Hepatocyte (in vitro differentiated cells): ENCODE data around the gene TSR2. TPM values are rescaled to one million over a fixed set of nuclear protein-coding genes. Genes with fewer than 3 reads are reported as not detected.
"Not testable (repeated sequence)": the region's sequence is repeated elsewhere in the genome, so short reads cannot be mapped to it uniquely, and the experiment has no call there.

Source experiments
- DNase-seq: peaks from one replicate; pipeline ENCODE4 v3.0.0-alpha.2; 2016; ENCODE audit warnings: low spot score
- H2AFZ ChIP-seq: fragments of 200-600 bp; sonication (generic); 2 replicates; pipeline ENCODE4 v1.6.0; 2016; ENCODE audit warnings: antibody characterized with exemption, mild to moderate bottlenecking
- H3K27ac ChIP-seq: fragments of 200-600 bp; sonication (generic); 2 replicates; pipeline ENCODE4 v1.5.1; 2016; ENCODE audit warnings: mild to moderate bottlenecking
- H3K27me3 ChIP-seq: fragments of 200-600 bp; sonication (generic); 2 replicates; pipeline ENCODE4 v1.6.1; 2016
- H3K36me3 ChIP-seq: fragments of 200-600 bp; sonication (generic); replicated peaks from 2 replicates; pipeline ENCODE4 v1.5.1; 2016; ENCODE audit warnings: low read depth; ENCODE audit not compliant: insufficient read depth
- H3K4me1 ChIP-seq: fragments of 200-600 bp; sonication (generic); 2 replicates; pipeline ENCODE4 v1.5.1; 2016; ENCODE audit warnings: mild to moderate bottlenecking, moderate library complexity; ENCODE audit not compliant: insufficient read depth
- H3K4me2 ChIP-seq: fragments of 200-600 bp; sonication (generic); 2 replicates; pipeline ENCODE4 v1.6.0; 2016
- H3K4me3 ChIP-seq: fragments of 200-600 bp; sonication (generic); 2 replicates; pipeline ENCODE4 v1.5.1; 2016; ENCODE audit warnings: mild to moderate bottlenecking
- H3K79me2 ChIP-seq: fragments of 200-600 bp; sonication (generic); 2 replicates; pipeline ENCODE4 v1.6.0; 2017; ENCODE audit warnings: mild to moderate bottlenecking
- H3K9me2 ChIP-seq: fragments of 200-600 bp; sonication (generic); replicated peaks from 2 replicates; pipeline ENCODE4 v1.6.0; 2017; ENCODE audit warnings: mild to moderate bottlenecking; ENCODE audit not compliant: insufficient read depth
- H3K9me3 ChIP-seq: fragments of 200-600 bp; sonication (generic); 2 replicates; pipeline ENCODE4 v1.5.1; 2016; ENCODE audit warnings: low read depth, mild to moderate bottlenecking
- H4K20me1 ChIP-seq: fragments of 200-600 bp; sonication (generic); 2 replicates; pipeline ENCODE4 v1.6.0; 2016; ENCODE audit warnings: mild to moderate bottlenecking; ENCODE audit not compliant: insufficient read depth, poor library complexity, severe bottlenecking
- CTCF ChIP-seq: fragments of 200-600 bp; sonication (generic); IDR thresholded peaks from 2 replicates; pipeline ENCODE4 v1.5.1; 2016; ENCODE audit warnings: antibody characterized with exemption, mild to moderate bottlenecking; ENCODE audit not compliant: poor library complexity
- EZH2 ChIP-seq: fragments of 200-600 bp; sonication (generic); IDR thresholded peaks from 2 replicates; pipeline ENCODE4 v1.6.1; 2016; ENCODE audit warnings: antibody characterized with exemption, mild to moderate bottlenecking, borderline replicate concordance
- EZH2phosphoT487 ChIP-seq: fragments of 200-600 bp; sonication (generic); IDR thresholded peaks from one replicate; pipeline ENCODE4 v1.6.1; 2018; ENCODE audit warnings: antibody characterized with exemption, mild to moderate bottlenecking, low read depth, moderate library complexity; ENCODE audit not compliant: unreplicated experiment, severe bottlenecking
- WGBS: methylation state at CpG from one replicate; pipeline ENCODE4 v1.1.6; 2016; ENCODE audit warnings: low lambda C conversion rate; ENCODE audit errors: missing lambda C conversion rate; 5-methylcytosine and 5-hydroxymethylcytosine counted together
- polyA plus RNA-seq: library from polyadenylated mRNA; unstranded; fragments of >200 nt; fragmentation: Nextera tagmentation; extraction: Ambion mirVana; gene quantifications from 2 replicates; pipeline ENCODE4 v1.2.1, GENCODE V29; 2016
- total RNA-seq: library from RNA; depleted of rRNA; stranded (reverse); fragments of >200 nt; gene quantifications from 2 replicates; pipeline ENCODE4 v1.2.3, GENCODE V29; 2014

TSR2 gene
- total and polyA plus RNA-seq, 2 experiments from 2014 or later, result 18.9 to 58.4 TPM

- Histone ChIP-seq H3K36me3 (no peaks in the 10 kb centered on the region), H2AFZ (no peak overlapping the region), H3K27me3 (no peaks in the 10 kb centered on the region), H4K20me1 (no peaks in the 10 kb centered on the region), H3K9me3 (no peaks in the 10 kb centered on the region), H3K27ac (peak overlapping the region; percentile 74), H3K4me1 (peaks cover 2% of the 10 kb centered on the region), H3K9me2 (no peaks in the 10 kb centered on the region), H3K79me2 (peaks cover 40% of the 10 kb centered on the region), H3K4me2 (no peak overlapping the region), H3K4me3 (no peak overlapping the region)
- TF ChIP-seq CTCF, result no peak
- no peak for TF ChIP-seq EZH2phosphoT487
- no peak for TF ChIP-seq EZH2
- DNase-seq, result no peak
- 59% methylated on average over 3 of the region's 3 CpGs for WGBS
Measured at GRCh38 chrX:54484666-54485065, 44.5 kb downstream of the TSR2 start.

GRCh38 chrX:54489819-54490218 lies 49.6 kb downstream of the TSR2 start:
- H2AFZ ChIP-seq, H3K9me2 ChIP-seq, H3K27ac ChIP-seq, H3K4me1 ChIP-seq, H4K20me1 ChIP-seq, H3K27me3 ChIP-seq, H3K4me3 ChIP-seq, DNase-seq, H3K4me2 ChIP-seq, H3K9me3 ChIP-seq, H3K36me3 ChIP-seq: not testable (repeated sequence)
- 87% methylated on average over 5 of the region's 5 CpGs for WGBS
- H3K79me2 ChIP-seq, result peaks cover 83% of the 10 kb centered on the region

- Histone ChIP-seq H3K36me3 (no peaks in the 10 kb centered on the region), H4K20me1 (no peaks in the 10 kb centered on the region), H3K4me1 (peaks cover 6% of the 10 kb centered on the region), H3K27me3 (no peaks in the 10 kb centered on the region), H3K9me2 (no peaks in the 10 kb centered on the region), H2AFZ (no peak overlapping the region), H3K79me2 (peaks cover 69% of the 10 kb centered on the region), H3K4me3 (no peak overlapping the region), H3K27ac (no peak overlapping the region), H3K9me3 (no peaks in the 10 kb centered on the region), H3K4me2 (peak overlapping the region; percentile 80)
- no peak for TF ChIP-seq EZH2
- TF ChIP-seq EZH2phosphoT487, result no peak
- no peak for TF ChIP-seq CTCF
- no peak for DNase-seq
- WGBS, result 59% methylated on average over 6 of the region's 6 CpGs
Measured at GRCh38 chrX:54492340-54492739, 52.1 kb downstream of the TSR2 start.

- no peaks in the 10 kb centered on the region for H3K9me3 ChIP-seq
- DNase-seq, result no peak
- peaks cover 6% of the 10 kb centered on the region for H3K4me1 ChIP-seq
- WGBS, result 44% methylated on average over 10 of the region's 10 CpGs
- no peaks in the 10 kb centered on the region for H3K36me3 ChIP-seq
- no peak for TF ChIP-seq EZH2phosphoT487
- no peak for TF ChIP-seq EZH2
- no peak for TF ChIP-seq CTCF
- H4K20me1 ChIP-seq, result no peaks in the 10 kb centered on the region
- peak overlapping the region; percentile 80 for H3K4me2 ChIP-seq
- H3K4me3 ChIP-seq, result peak overlapping the region; percentile 61
- no peaks in the 10 kb centered on the region for H3K27me3 ChIP-seq
- peak overlapping the region; percentile 66 for H2AFZ ChIP-seq
- H3K9me2 ChIP-seq, result no peaks in the 10 kb centered on the region
- peak overlapping the region; percentile 80 for H3K27ac ChIP-seq
- peaks cover 54% of the 10 kb centered on the region for H3K79me2 ChIP-seq
Measured at GRCh38 chrX:54494166-54494988, 54.2 kb downstream of the TSR2 start.
